Neutrophil (primary cell): Measurements from ENCODE around the gene NPHP4.

ENCODE experiments used
- H3K27ac ChIP-seq: fragments of 200-600 bp; sonication (generic); 2 replicates; pipeline ENCODE4 v1.5.1; 2016; ENCODE audit warnings: mild to moderate bottlenecking, moderate library complexity
- H3K27me3 ChIP-seq: fragments of 200-600 bp; sonication (generic); 2 replicates; pipeline ENCODE4 v1.6.0; 2016; ENCODE audit warnings: mild to moderate bottlenecking
- H3K36me3 ChIP-seq: fragments of 200-600 bp; sonication (generic); 2 replicates; pipeline ENCODE4 v1.5.1; 2017
- H3K4me1 ChIP-seq, 2 experiments: fragments of 200-600 bp in 1 of 2; sonication (generic) in 1 of 2; 1 replicate in 1 of 2; 2 replicates in 1 of 2; pipeline versions ENCODE4 v1.5.1 to v1.6.1; 2013 to 2016; ENCODE audit warnings: low read depth in 1 of 2, low read length in 1 of 2, mild to moderate bottlenecking in 1 of 2, moderate library complexity in 1 of 2; ENCODE audit not compliant: control insufficient read depth in 1 of 2, insufficient read depth in 1 of 2
- H3K4me3 ChIP-seq, 2 experiments: fragments of 200-600 bp in 1 of 2; sonication (generic) in 1 of 2; 1 replicate in 1 of 2; 2 replicates in 1 of 2; pipeline ENCODE4 v1.5.1; 2013 to 2016; ENCODE audit warnings: low read depth in 1 of 2, low read length in 1 of 2, mild to moderate bottlenecking in 1 of 2, moderate library complexity in 1 of 2
- H3K9me3 ChIP-seq: fragments of 200-600 bp; sonication (generic); 2 replicates; pipeline ENCODE4 v1.5.1; 2016
- TF ChIP-seq, protein P1 (sequence below): fragments of 200-600 bp; sonication (generic); IDR thresholded peaks from 2 replicates; pipeline ENCODE4 v1.5.1; 2016; ENCODE audit warnings: antibody characterized with exemption

NPHP4 gene

GRCh38 chr1:5821540-5822176 lies 170.6 kb downstream of the NPHP4 start:
- Histone ChIP-seq H3K4me3 (no peak overlapping the region), H3K36me3 (no peaks in the 10 kb centered on the region), H3K4me1 (no peaks in the 10 kb centered on the region), H3K27me3 (no peaks in the 10 kb centered on the region), H3K9me3 (no peaks in the 10 kb centered on the region), H3K27ac (no peak overlapping the region)
- TF ChIP-seq, protein P1, sequence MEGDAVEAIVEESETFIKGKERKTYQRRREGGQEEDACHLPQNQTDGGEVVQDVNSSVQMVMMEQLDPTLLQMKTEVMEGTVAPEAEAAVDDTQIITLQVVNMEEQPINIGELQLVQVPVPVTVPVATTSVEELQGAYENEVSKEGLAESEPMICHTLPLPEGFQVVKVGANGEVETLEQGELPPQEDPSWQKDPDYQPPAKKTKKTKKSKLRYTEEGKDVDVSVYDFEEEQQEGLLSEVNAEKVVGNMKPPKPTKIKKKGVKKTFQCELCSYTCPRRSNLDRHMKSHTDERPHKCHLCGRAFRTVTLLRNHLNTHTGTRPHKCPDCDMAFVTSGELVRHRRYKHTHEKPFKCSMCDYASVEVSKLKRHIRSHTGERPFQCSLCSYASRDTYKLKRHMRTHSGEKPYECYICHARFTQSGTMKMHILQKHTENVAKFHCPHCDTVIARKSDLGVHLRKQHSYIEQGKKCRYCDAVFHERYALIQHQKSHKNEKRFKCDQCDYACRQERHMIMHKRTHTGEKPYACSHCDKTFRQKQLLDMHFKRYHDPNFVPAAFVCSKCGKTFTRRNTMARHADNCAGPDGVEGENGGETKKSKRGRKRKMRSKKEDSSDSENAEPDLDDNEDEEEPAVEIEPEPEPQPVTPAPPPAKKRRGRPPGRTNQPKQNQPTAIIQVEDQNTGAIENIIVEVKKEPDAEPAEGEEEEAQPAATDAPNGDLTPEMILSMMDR = no peak

DNA sequence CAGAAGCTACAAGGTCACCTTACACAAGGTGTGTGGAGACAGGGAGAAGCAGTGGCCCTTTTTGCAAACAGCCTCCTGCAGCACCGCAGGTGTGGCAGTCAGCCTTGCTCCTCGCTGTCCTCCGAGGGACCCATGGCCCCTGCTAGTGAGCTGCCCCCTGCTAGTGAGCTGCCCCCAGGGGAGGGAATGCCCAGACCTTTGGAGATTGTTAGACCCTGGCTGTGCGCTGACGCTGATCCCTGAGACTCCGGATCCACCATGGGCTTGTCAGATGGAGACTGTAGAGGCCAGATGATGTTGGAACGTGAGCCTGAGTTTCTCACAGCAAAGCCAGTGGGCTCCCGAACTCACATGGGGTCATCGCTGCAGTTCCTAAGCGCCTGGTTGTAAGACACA lies 172.2 kb downstream of the NPHP4 start:
- TF ChIP-seq, protein P1 = no peak
- Histone ChIP-seq H3K27ac (no peak overlapping the region), H3K9me3 (no peaks in the 10 kb centered on the region), H3K4me1 (no peaks in the 10 kb centered on the region), H3K36me3 (no peaks in the 10 kb centered on the region), H3K4me3 (no peak overlapping the region), H3K27me3 (peaks cover 3% of the 10 kb centered on the region)

- TF ChIP-seq, protein P1 = no peak
- Histone ChIP-seq H3K9me3 (no peaks in the 10 kb centered on the region), H3K27me3 (peaks cover 3% of the 10 kb centered on the region), H3K36me3 (no peaks in the 10 kb centered on the region), H3K4me1 (no peaks in the 10 kb centered on the region), H3K27ac (no peak overlapping the region), H3K4me3 (no peak overlapping the region)
Measured at GRCh38 chr1:5819391-5820025, 172.7 kb downstream of the NPHP4 start.

DNA sequence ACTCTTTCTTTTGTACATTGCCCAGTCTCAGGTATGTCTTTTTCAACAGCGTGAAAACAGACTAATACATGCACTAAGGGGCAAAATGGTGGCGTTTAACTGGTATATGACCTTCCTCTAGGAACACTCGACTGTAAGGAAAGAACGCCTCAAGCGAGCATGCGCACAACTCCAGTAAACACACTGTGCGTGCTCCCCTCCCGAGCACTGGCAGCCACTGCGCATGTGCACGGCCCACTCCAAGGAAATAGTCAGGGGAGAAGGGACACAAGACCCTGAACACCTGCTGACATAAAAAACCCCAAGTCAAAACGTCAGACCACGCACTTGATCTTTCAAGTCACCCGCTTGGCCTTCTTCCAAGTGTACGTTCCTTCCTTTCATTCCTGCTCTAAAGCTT lies 173.5 kb downstream of the NPHP4 start:
- H3K27ac ChIP-seq = no peak overlapping the region
- TF ChIP-seq, protein P1 = no peak
- H3K4me3 ChIP-seq = no peak overlapping the region
- H3K36me3 ChIP-seq = no peaks in the 10 kb centered on the region
- H3K27me3 ChIP-seq = peaks cover 3% of the 10 kb centered on the region
- H3K4me1 ChIP-seq = no peaks in the 10 kb centered on the region
- H3K9me3 ChIP-seq = no peaks in the 10 kb centered on the region

DNA sequence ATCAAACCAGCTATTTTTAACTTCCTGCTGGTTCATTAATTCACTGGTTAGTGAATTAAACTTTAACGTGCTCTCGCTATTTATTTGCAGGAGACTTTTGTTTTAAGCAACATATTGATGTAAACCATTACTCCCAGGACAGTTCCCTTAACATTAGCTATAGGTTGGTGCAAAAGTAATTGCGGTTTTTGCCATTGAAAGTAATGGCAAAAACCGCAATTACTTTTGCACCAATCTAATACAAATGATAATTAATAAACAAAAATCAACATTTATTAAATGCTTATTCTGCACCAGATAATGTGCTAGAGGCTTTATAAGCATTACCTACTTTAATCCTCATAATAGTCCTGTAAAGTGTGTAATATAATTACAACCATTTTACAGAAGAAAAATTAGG lies 176.5 kb downstream of the NPHP4 start:
- TF ChIP-seq, protein P1 = no peak
- Histone ChIP-seq H3K27ac (no peak overlapping the region), H3K4me3 (no peak overlapping the region), H3K9me3 (no peaks in the 10 kb centered on the region), H3K27me3 (peaks cover 3% of the 10 kb centered on the region), H3K36me3 (no peaks in the 10 kb centered on the region), H3K4me1 (no peaks in the 10 kb centered on the region)
